Small intestine (tissue), 7 donors: Measurements from ENCODE around the gene GALNT10. TPM values are rescaled to one million over a fixed set of nuclear protein-coding genes. Genes with fewer than 3 reads are reported as not detected.

Source experiments
- DNase-seq, 2 donors: peaks; one replicate each; pipeline versions ENCODE4 v3.0.0 to v3.0.0-alpha.2; 2013
- FAIRE-seq: peaks from 2 replicates; lab custom pipeline; 2012; peaks lifted over from hg19 to GRCh38; lab: Jason Lieb, UNC
- H3K27ac ChIP-seq, 3 donors: one replicate each; pipeline ENCODE4 v1.5.1; 2013; ENCODE audit warnings: low read length in 2 of 3, mild to moderate bottlenecking in 2 of 3, control low read depth in 1 of 3, inconsistent platforms in 1 of 3, low read depth in 1 of 3, moderate library complexity in 1 of 3
- H3K27me3 ChIP-seq, 3 donors: one replicate each; pipeline ENCODE4 v1.6.1; 2013; ENCODE audit warnings: low read length in 3 of 3, inconsistent platforms in 1 of 3; ENCODE audit not compliant: control insufficient read depth in 3 of 3, insufficient read depth in 3 of 3
- H3K36me3 ChIP-seq, 3 donors: one replicate each; pipeline ENCODE4 v1.6.1; 2013; ENCODE audit warnings: low read length in 3 of 3, inconsistent platforms in 1 of 3, low read depth in 1 of 3, mild to moderate bottlenecking in 1 of 3, moderate library complexity in 1 of 3; ENCODE audit not compliant: control insufficient read depth in 3 of 3, insufficient read depth in 2 of 3
- H3K4me1 ChIP-seq, 3 donors: one replicate each; pipeline ENCODE4 v1.6.1; 2013; ENCODE audit warnings: low read length in 2 of 3, inconsistent platforms in 1 of 3, low read depth in 1 of 3, mild to moderate bottlenecking in 1 of 3, moderate library complexity in 1 of 3; ENCODE audit not compliant: control insufficient read depth in 3 of 3, insufficient read depth in 2 of 3
- H3K4me3 ChIP-seq, 3 donors: one replicate each; pipeline ENCODE4 v1.5.1; 2013; ENCODE audit warnings: low read length in 3 of 3, control low read depth in 1 of 3, inconsistent platforms in 1 of 3, low read depth in 1 of 3, mild to moderate bottlenecking in 1 of 3, moderate library complexity in 1 of 3
- H3K9me3 ChIP-seq, 2 donors: one replicate each; pipeline ENCODE4 v1.6.1; 2013; ENCODE audit warnings: low read depth in 1 of 2, low read length in 1 of 2; ENCODE audit not compliant: control insufficient read depth in 2 of 2, insufficient read depth in 1 of 2
- WGBS, 3 donors: extraction: QIAGEN DNeasy Blood & Tissue Kit; methylation state at CpG; one replicate each; pipeline ENCODE4 v1.1.7; 2013; 5-methylcytosine and 5-hydroxymethylcytosine counted together
- polyA plus RNA-seq, 4 donors: library from polyadenylated mRNA; stranded (reverse) in 3 of 4; unstranded in 1 of 4; fragments of 200-250 nt in 3 of 4; fragments of 120-200 nt in 1 of 4; gene quantifications; one replicate each; pipeline versions ENCODE4 v1.2.1 to v1.2.3, GENCODE V29; 2013
- donor health status: healthy with polysubstance abuse.
- donor health status: control.
- donor health status: control.
- donor health status: Bipolar disorder and iron deficiency.
- donor health status: healthy.

The GALNT10 gene
- polyA plus RNA-seq, 4 donors = 5.4 to 18.1 (median 8.7) TPM

DNA sequence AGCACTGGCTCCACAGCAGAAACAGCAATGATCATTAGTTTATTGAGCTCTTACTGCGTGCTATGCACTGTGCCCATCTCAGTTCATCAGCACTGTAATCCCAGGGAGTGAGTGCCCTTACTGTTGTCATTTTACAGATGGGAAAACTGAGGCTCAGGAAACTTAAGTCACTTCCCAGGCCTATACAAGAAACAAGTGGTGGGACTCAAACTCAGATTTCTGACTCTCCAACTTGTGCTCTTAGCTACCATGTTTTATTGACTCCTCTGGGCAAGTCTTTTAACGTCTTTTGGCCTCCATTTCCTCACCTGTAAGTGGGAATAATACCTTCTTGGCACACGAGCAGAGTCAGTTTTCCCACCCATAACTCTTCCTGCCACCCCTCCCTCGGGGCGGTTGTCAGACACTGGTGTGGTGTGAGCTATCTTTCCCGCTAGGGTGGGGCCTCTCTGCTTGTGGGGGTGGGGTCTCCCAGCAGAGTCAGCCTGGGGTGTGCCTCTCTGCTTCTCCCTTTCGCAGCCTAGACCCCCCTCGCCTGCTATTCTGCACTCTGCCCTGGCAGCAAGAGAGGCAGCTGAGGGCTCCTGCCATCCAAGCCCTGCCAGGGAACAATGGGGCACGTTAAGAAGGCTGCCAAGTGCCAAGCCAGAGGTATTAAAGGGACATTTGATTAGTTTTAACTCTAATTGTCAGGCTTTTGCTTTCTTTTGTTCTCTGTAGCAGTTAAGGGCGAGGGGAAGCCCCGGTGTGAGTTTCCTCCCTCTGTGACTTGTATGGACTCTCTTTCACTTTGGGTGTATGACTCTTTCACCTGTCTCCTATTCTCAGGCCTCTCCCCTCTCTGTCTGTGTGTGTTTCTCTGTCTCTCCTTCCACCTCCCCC is 12.1 kb downstream of the GALNT10 start:
- DNase-seq (peak in 1 of 2 donors; percentile 28), FAIRE-seq (no peak)
- H3K27ac ChIP-seq = peak overlapping the region in 1 of 3 donors; percentile 56
- peaks cover 0 to 12% (median 0%) of the 10 kb centered on the region in 3 donors for H3K36me3 ChIP-seq
- peaks cover 0 to 7% (median 2%) of the 10 kb centered on the region in 3 donors for H3K4me1 ChIP-seq
- WGBS, 3 donors = 15 to 48% (median 24%) methylated on average over 11 of the region's 11 CpGs
- H3K4me3 ChIP-seq = no peak overlapping the region
- no peaks in the 10 kb centered on the region for H3K27me3 ChIP-seq
- H3K9me3 ChIP-seq = no peaks in the 10 kb centered on the region

DNA sequence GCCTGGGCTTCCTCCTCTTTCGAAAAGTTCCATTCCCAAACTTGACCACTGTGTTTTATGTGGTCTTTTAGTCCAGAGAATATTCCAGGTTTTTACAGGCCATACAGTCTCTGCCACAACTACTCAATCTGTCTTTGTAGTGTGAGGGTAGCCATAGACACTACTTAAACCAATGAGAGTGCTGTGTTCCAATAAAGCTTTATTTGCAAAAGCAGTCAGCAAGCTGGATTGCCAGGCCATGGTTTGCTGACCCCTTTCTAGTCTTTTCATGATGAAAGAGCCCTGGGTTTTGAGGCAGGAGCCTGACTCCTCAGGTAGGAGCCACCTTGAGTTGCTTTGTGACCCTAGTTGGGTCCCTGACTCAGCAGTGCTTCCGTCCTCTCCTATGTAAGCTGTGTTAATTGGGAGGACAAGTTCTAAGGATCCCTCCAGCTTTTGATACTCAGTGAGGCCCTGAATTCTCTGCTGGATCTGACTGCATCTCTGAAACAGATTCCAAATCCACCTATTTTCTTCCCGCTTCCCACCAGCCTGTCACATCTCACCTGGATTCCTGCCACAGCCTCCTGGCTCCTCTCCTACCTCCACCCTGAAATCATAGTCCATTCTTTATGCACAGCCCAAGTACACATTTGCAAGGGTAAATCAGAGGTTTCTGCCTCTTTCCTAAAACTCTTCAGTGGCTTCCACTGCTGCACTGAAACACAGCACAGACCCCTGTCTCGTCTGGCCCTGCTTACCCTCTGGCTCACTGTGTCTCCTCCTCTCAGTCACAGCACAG is 13.5 kb downstream of the GALNT10 start:
- Histone ChIP-seq H3K4me1 (peaks cover 0 to 7% (median 2%) of the 10 kb centered on the region in 3 donors), H3K36me3 (peaks cover 0 to 6% (median 0%) of the 10 kb centered on the region in 3 donors), H3K27ac (no peak overlapping the region), H3K9me3 (peaks cover 0 to 2% of the 10 kb centered on the region in 2 donors), H3K27me3 (no peaks in the 10 kb centered on the region), H3K4me3 (no peak overlapping the region)
- DNase-seq (no peak), FAIRE-seq (no peak)
- WGBS, 3 donors = 52 to 78% (median 60%) methylated on average over 4 of the region's 4 CpGs

DNA sequence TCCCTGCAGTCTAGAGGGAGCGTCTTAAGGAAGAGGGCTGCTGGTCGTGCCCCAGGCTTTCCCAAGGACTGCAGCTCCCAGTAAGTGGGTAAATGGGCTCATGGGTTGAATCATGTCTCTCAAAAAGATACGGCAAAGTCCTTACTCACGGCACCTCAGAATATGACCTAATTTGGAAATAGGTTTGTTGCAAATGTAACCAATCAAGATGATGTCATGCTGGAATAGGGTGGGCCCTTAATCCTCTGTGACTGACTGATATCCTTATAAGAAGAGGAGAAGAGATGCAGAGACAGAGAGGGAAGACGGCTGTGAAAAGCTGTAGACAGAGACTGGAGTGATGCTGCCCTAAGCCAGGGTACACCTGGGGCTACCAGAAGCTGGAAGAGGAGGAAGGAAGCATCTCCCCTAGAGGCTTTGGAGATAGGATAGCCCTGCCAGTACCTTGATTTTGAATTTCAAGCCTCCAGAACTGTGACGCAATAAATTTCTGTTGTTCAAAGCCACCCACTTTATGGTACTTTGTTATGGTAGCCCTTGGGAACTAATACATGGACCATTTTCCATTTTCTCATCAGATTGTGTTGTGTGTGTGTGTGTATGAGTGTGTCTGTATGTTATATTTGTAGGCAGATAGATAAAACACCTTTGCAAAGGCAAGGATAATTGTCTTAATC is 15.0 kb downstream of the GALNT10 start:
- peak overlapping the region in 1 of 3 donors; percentile 28 for H3K27ac ChIP-seq
- DNase-seq = no peak
- peaks cover 0 to 3% (median 2%) of the 10 kb centered on the region in 3 donors for H3K4me1 ChIP-seq
- H3K36me3 ChIP-seq = peaks cover 0 to 2% (median 0%) of the 10 kb centered on the region in 3 donors
- no peak overlapping the region for H3K4me3 ChIP-seq
- 89 to 96% (median 95%) methylated on average over 6 of the region's 6 CpGs for WGBS, 3 donors
- H3K27me3 ChIP-seq = no peaks in the 10 kb centered on the region
- FAIRE-seq = no peak
- peaks cover 0 to 8% of the 10 kb centered on the region in 2 donors for H3K9me3 ChIP-seq

DNA sequence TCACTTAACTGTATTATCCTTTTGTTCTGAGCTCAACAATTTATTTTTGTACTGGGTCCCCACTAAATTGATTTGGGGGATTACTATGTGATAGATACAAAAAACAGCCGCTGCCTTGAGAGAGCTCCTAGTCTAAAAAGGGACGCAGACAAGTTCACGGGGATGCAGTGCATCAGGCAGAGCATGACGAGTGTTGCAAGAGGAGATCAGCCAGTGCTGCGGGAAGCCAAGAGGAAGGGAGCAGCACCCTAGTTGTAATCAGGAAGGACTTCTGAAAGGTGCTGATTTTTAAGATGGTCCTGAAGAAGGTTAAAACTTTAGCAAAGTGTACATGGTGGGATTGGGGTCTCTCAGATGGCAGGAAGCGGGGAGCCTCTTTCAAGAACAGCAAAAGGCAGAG is 15.8 kb downstream of the GALNT10 start:
- no peak for DNase-seq
- H3K27me3 ChIP-seq = no peaks in the 10 kb centered on the region
- peaks cover 0 to 2% (median 0%) of the 10 kb centered on the region in 3 donors for H3K36me3 ChIP-seq
- H3K27ac ChIP-seq = no peak overlapping the region
- FAIRE-seq = no peak
- H3K4me1 ChIP-seq = peaks cover 0 to 3% (median 2%) of the 10 kb centered on the region in 3 donors
- WGBS, 3 donors = 90 to 94% (median 92%) methylated on average over 6 of the region's 6 CpGs
- H3K4me3 ChIP-seq = no peak overlapping the region
- H3K9me3 ChIP-seq = peaks cover 0 to 8% of the 10 kb centered on the region in 2 donors

DNA sequence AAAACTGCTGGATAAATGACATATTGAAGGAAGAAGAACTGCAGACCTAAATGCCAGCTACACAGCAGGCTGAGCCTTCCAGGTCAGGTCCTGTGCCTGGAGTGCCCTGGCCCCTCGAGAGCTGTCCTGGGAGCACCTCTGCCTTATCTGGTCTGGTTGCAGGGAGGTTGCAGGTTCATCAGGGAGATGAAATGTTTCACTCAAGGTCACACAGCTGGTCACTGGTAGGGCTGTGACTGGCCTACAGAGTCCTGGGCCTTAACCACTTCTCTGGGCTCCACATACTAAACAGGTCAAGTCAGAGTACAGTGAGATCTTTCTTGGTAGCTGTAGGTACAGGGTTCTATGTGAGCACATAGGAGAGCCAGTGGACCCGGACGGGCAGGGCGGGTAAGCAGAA is 16.7 kb downstream of the GALNT10 start:
- DNase-seq (no peak), FAIRE-seq (no peak)
- no peak overlapping the region for H3K4me3 ChIP-seq
- peaks cover 0 to 8% of the 10 kb centered on the region in 2 donors for H3K9me3 ChIP-seq
- WGBS, 3 donors = 84 to 95% (median 88%) methylated on average over 4 of the region's 4 CpGs
- no peak overlapping the region for H3K27ac ChIP-seq
- no peaks in the 10 kb centered on the region for H3K27me3 ChIP-seq
- H3K4me1 ChIP-seq = peaks cover 0 to 3% (median 2%) of the 10 kb centered on the region in 3 donors
- H3K36me3 ChIP-seq = peaks cover 0 to 2% (median 0%) of the 10 kb centered on the region in 3 donors

DNA sequence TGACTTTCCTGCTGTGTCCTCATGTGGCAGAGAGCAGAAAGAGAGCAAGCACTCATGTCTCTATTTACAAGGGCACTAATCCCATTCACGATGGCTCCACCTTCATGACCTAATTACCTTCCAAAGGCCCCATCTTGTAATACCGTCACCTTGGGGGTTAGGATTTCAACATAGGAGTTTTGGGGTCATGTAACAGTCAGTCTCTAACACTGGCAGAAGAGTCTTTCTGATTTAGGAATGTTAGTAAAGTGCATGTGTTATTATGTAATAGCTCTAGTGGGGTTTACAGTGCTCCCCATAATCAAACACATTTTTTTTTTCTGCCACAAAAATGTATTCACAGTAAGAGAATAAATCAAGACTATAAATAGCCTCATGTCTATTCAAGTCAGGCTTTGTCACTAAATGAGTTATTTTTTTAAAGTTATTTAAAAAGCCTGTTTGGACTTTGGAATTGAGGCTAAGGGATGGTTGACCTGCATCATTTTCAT is 19.1 kb downstream of the GALNT10 start:
- DNase-seq = peak in 1 of 2 donors; percentile 24
- Histone ChIP-seq H3K4me1 (no peaks in the 10 kb centered on the region), H3K27me3 (no peaks in the 10 kb centered on the region), H3K4me3 (no peak overlapping the region), H3K27ac (no peak overlapping the region), H3K9me3 (peaks cover 0 to 8% of the 10 kb centered on the region in 2 donors), H3K36me3 (peaks cover 0 to 5% (median 0%) of the 10 kb centered on the region in 3 donors)
- WGBS, 3 donors = 66 to 78% (median 72%) methylated on average over 2 of the region's 2 CpGs
- no peak for FAIRE-seq

DNA sequence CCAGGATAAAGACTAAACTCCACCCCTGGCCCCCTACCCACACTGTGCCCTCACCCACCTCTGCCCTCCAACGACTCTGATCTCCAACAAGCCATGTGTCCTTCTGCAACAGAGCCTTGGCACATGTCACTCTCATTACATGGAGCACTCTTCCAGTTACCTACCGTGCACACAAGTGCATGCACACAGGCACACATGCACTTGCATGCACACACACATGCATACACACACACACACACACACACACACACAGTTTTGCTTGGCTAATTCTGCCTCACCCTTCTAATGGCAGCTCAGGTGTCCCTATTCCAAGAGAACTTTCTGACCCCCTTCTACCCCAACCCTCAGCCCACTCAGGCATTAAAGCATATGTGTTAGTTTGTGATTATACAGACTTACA is 19.6 kb downstream of the GALNT10 start:
- FAIRE-seq (no peak), DNase-seq (no peak)
- Histone ChIP-seq H3K27ac (no peak overlapping the region), H3K36me3 (peaks cover 0 to 5% (median 0%) of the 10 kb centered on the region in 3 donors), H3K27me3 (no peaks in the 10 kb centered on the region), H3K4me1 (no peaks in the 10 kb centered on the region), H3K4me3 (no peak overlapping the region), H3K9me3 (peaks cover 0 to 8% of the 10 kb centered on the region in 2 donors)
- 43 to 57% (median 51%) methylated on average over 2 of the region's 2 CpGs for WGBS, 3 donors
